Heart right ventricle (tissue), 16 donors: Measurements from ENCODE around the gene THOP1. TPM values are rescaled to one million over a fixed set of nuclear protein-coding genes. Genes with fewer than 3 reads are reported as not detected.

Source experiments
- ATAC-seq, 8 donors: fragments of 200-7000 bp; cut with Tn5 transposase; one replicate each; pipeline ENCODE4 v1.9.1; 2020; ENCODE audit warnings: mild to moderate bottlenecking in 8 of 8, moderate library complexity in 8 of 8, moderate number of reproducible peaks in 1 of 8
- DNase-seq, 2 donors: peaks; one replicate each; pipeline ENCODE4 v3.0.0-alpha.2; 2020
- H3K27ac ChIP-seq, 10 donors: fragments of 200-600 bp; sonication (generic) in 2 of 10; one replicate each; pipeline versions ENCODE4 v1.5.0 to v1.8.0; 2020 to 2022; ENCODE audit warnings: mild to moderate bottlenecking in 3 of 10
- H3K27me3 ChIP-seq, 7 donors: fragments of 200-600 bp; one replicate each; pipeline ENCODE4 v1.8.0; 2021 to 2022; ENCODE audit warnings: mild to moderate bottlenecking in 2 of 7
- H3K36me3 ChIP-seq, 9 donors: fragments of 200-600 bp; sonication (generic) in 1 of 9; one replicate each; pipeline versions ENCODE4 v1.5.0 to v1.8.0; 2020 to 2022; ENCODE audit warnings: mild to moderate bottlenecking in 2 of 9
- H3K4me1 ChIP-seq, 9 donors: fragments of 200-600 bp; sonication (generic) in 1 of 9; one replicate each; pipeline versions ENCODE4 v1.5.0 to v1.8.0; 2020 to 2022; ENCODE audit warnings: mild to moderate bottlenecking in 4 of 9
- H3K4me3 ChIP-seq, 10 donors: fragments of 200-600 bp; sonication (generic) in 2 of 10; one replicate each; pipeline versions ENCODE4 v1.5.0 to v1.8.0; 2020 to 2022; ENCODE audit warnings: mild to moderate bottlenecking in 7 of 10, moderate library complexity in 2 of 10
- H3K9me3 ChIP-seq, 11 donors: fragments of 200-600 bp in 10 of 11; sonication (generic) in 2 of 11; one replicate each; pipeline versions ENCODE4 v1.5.0 to v1.8.0; 2013 to 2022; ENCODE audit warnings: mild to moderate bottlenecking in 2 of 11, control low read depth in 1 of 11, moderate library complexity in 1 of 11
- CTCF ChIP-seq, 9 donors: fragments of 200-600 bp; sonication (generic) in 2 of 9; IDR thresholded peaks; one replicate each; pipeline versions ENCODE4 v1.5.0 to v1.8.0; 2021 to 2022; ENCODE audit warnings: antibody characterized with exemption in 9 of 9, mild to moderate bottlenecking in 5 of 9, moderate library complexity in 1 of 9
- WGBS, 2 donors: extraction: QIAGEN DNeasy Blood & Tissue Kit; methylation state at CpG; one replicate each; pipeline ENCODE4 v1.1.7; 2013; ENCODE audit warnings: inconsistent platforms in 1 of 2; 5-methylcytosine and 5-hydroxymethylcytosine counted together
- intact Hi-C, 10 donors: fragments of 100-400 bp; cut with DNase I; formaldehyde crosslinking; loops; one replicate each; pipeline versions ENCODE4 v1.11.1 to v1.14.2; 2022
- polyA plus RNA-seq, 2 donors: library from polyadenylated mRNA; stranded (reverse); fragments of 200-250 nt; gene quantifications; one replicate each; pipeline ENCODE4 v1.2.3, GENCODE V29; 2013
- total RNA-seq, 10 donors: library from RNA; stranded (reverse); fragmentation: NEBNext Ultra II Directional in 3 of 10; extraction: Animal tissue kit (Norgen Biotek cat#: 25700) in 3 of 10; gene quantifications; one replicate each; pipeline versions ENCODE4 v1.2.1 to v1.2.4, GENCODE V29; 2021 to 2023
- donor health status: Arrhythmogenic right ventricular cardiomyopathy.
- donor health status: ischemic (EF 13 %, LVEDD 7.1; RV severe dilation, severe dysfunction).
- donor health status: healthy with polysubstance abuse.
- donor health status: DM: no; HTN: yes; CAD: no.
- donor health status: DM: no; HTN: no; CAD: no.
- donor health status: ischemic (EF 25% LVEDD 6.9; RV normal size, moderate dysfunction).
- donor health status: ischemic (EF 25% LVEDD 5.7; RV mildly dilated, moderate dysfunction).
- donor health status: healthy.
- donor health status: DM: yes; HTN: yes; CAD: no.
- donor health status: Ischemic cardiomyopathy.
- donor health status: ischemic (EF 35%, LVEDD 5.7; RV mildly dilated, moderate dysfunction).
- donor health status: nonischemic (EF 11% LVEDD 7.7; RV severe dilation, severe dysfunction).
- donor health status: DM: yes; HTN: yes; CAD: no.
- donor health status: PGD.
- donor health status: ischemic (EF 29% LVEDD 5.4; RV normal size, mild dysfunction).
- donor health status: nonischemic (EF 23%, LVEDD 6.1; RV moderate dilation, normal function).

The THOP1 gene
- total and polyA plus RNA-seq, 12 donors: 37.5 to 85.3 (median 45.2) TPM

GRCh38 chr19:2759362-2759761, 25.9 kb upstream of the THOP1 start:
- ATAC-seq (no peak), DNase-seq (no peak)
- H3K36me3 ChIP-seq: peaks cover 0 to 100% (median 83%) of the 10 kb centered on the region in 9 donors
- H3K9me3 ChIP-seq: no peaks in the 10 kb centered on the region
- 95 to 97% methylated on average over 17 of the region's 17 CpGs for WGBS, 2 donors
- no peak overlapping the region for H3K4me3 ChIP-seq
- intact Hi-C loops: loop anchor here in 1 of 10 donors (10.0 kb wide), 1 partner anchor 295 kb away; no protein-coding TSS in a partner anchor
- no peaks in the 10 kb centered on the region for H3K4me1 ChIP-seq
- no peak overlapping the region for H3K27ac ChIP-seq
- no peaks in the 10 kb centered on the region for H3K27me3 ChIP-seq
- no peak for TF ChIP-seq CTCF (IDR thresholded peaks at IDR 0.05)

- 96 to 97% methylated on average over 7 of the region's 7 CpGs for WGBS, 2 donors
- H3K4me3 ChIP-seq: no peak overlapping the region
- no peak for ATAC-seq
These were observed 25.3 kb upstream of the THOP1 start for GRCh38 chr19:2759965-2760364.

GRCh38 chr19:2761309-2761677, 24.0 kb upstream of the THOP1 start:
- intact Hi-C loops: no loop called here
- Histone ChIP-seq H3K4me3 (no peak overlapping the region), H3K36me3 (peaks cover 0 to 100% (median 83%) of the 10 kb centered on the region in 9 donors), H3K4me1 (no peaks in the 10 kb centered on the region), H3K9me3 (no peaks in the 10 kb centered on the region), H3K27me3 (no peaks in the 10 kb centered on the region), H3K27ac (no peak overlapping the region)
- WGBS, 2 donors: 92% methylated on average over 16 of the region's 16 CpGs
- ATAC-seq (no peak), DNase-seq (no peak)
- TF ChIP-seq CTCF (IDR thresholded peaks at IDR 0.05): no peak

More at GRCh38 chr19:2759965-2760364, 25.3 kb upstream of the THOP1 start:
- no peaks in the 10 kb centered on the region for H3K4me1 ChIP-seq
- H3K27me3 ChIP-seq: no peaks in the 10 kb centered on the region
- DNase-seq: no peak
- H3K27ac ChIP-seq: no peak overlapping the region
- no peaks in the 10 kb centered on the region for H3K9me3 ChIP-seq
- intact Hi-C loops: loop anchor here in 1 of 10 donors (10.0 kb wide), 1 partner anchor 295 kb away; no protein-coding TSS in a partner anchor
- H3K36me3 ChIP-seq: peaks cover 0 to 100% (median 84%) of the 10 kb centered on the region in 9 donors
- no peak for TF ChIP-seq CTCF (IDR thresholded peaks at IDR 0.05)

GRCh38 chr19:2761876-2762782, 23.2 kb upstream of the THOP1 start:
- peaks cover 0 to 100% (median 82%) of the 10 kb centered on the region in 9 donors for H3K36me3 ChIP-seq
- H3K4me3 ChIP-seq: no peak overlapping the region
- DNase-seq: no peak
- H3K9me3 ChIP-seq: no peaks in the 10 kb centered on the region
- WGBS, 2 donors: 94 to 95% methylated on average over 43 of the region's 43 CpGs
- no peaks in the 10 kb centered on the region for H3K4me1 ChIP-seq
- no peaks in the 10 kb centered on the region for H3K27me3 ChIP-seq
- no peak overlapping the region for H3K27ac ChIP-seq
- no peak for TF ChIP-seq CTCF (IDR thresholded peaks at IDR 0.05)
- ATAC-seq: peak in 1 of 8 donors; percentile 18
- intact Hi-C loops: no loop called here
